Measurements from ENCODE around the gene KIAA1191. TPM values are rescaled to one million over a fixed set of nuclear protein-coding genes. Genes with fewer than 3 reads are reported as not detected.

Gene KIAA1191
- total RNA-seq, 1 experiment from 2014 or later: 128 TPM

- Histone ChIP-seq H2BK12ac (ENCODE audit: insufficient read length, low read depth, low read length) (no peak within 1 kb of the TSS), H2BK20ac (ENCODE audit: low read depth, low read length, poor library complexity, severe bottlenecking) (no peak within 1 kb of the TSS), H3T11ph (ENCODE audit: low read length) (no peak within 1 kb of the TSS), H2AK5ac (ENCODE audit: insufficient read length, low read length) (no peak within 1 kb of the TSS), H3K27ac (ENCODE audit: insufficient read length, low read depth, low read length) (peak within 1 kb of the TSS; percentile 0), H4K20me1 (ENCODE audit: control insufficient read depth, insufficient read depth, insufficient read length) (no peaks in the 10 kb centered on the region), H3K79me1 (ENCODE audit: insufficient read depth, low read depth, low read length, poor library complexity, severe bottlenecking) (no peaks in the 10 kb centered on the region), H2BK120ac (ENCODE audit: low read depth, low read length, poor library complexity, severe bottlenecking) (no peak within 1 kb of the TSS), H3K79me2 (ENCODE audit: insufficient read depth, low read length) (peaks cover 8% of the 10 kb centered on the region; the same call in 1 of the 2 replicates), H3K56ac (ENCODE audit: insufficient read length, low read depth, low read length) (no peak within 1 kb of the TSS), H2BK15ac (ENCODE audit: low read depth, low read length) (no peak within 1 kb of the TSS), H3K23ac (ENCODE audit: insufficient read length, low read depth, low read length) (no peak within 1 kb of the TSS), H2AFZ (ENCODE audit: low read length) (no peak within 1 kb of the TSS), H3K4me2 (ENCODE audit: insufficient read depth, insufficient read length, low read length) (peak within 1 kb of the TSS; percentile 89), H3K14ac (ENCODE audit: insufficient read depth, low read length) (peak within 1 kb of the TSS; percentile 55; the same call in 1 of the 2 replicates), H4K5ac (ENCODE audit: insufficient read length, low read depth, low read length) (no peak within 1 kb of the TSS), H3K4ac (ENCODE audit: low read depth, low read length) (no peak within 1 kb of the TSS), H3K27me3 (ENCODE audit: insufficient read depth, low read length) (no peaks in the 10 kb centered on the region), H3K18ac (ENCODE audit: insufficient read length, low read depth, low read length) (peak within 1 kb of the TSS; percentile 73), H4K8ac (replicated peaks; ENCODE audit: insufficient read length, low read depth, low read length) (no peak within 1 kb of the TSS), H3K9ac (ENCODE audit: extremely low read depth, insufficient read length, low read length) (peak within 1 kb of the TSS; percentile 77), H3K9me3 (ENCODE audit: control insufficient read depth, low read depth, low read length) (no peaks in the 10 kb centered on the region), H3K4me1 (ENCODE audit: insufficient read depth, low read length) (no peaks in the 10 kb centered on the region), H2BK5ac (ENCODE audit: insufficient read length, low read length) (no peak within 1 kb of the TSS), H4K91ac (ENCODE audit: insufficient read length, low read depth, low read length) (no peak within 1 kb of the TSS), H3K23me2 (ENCODE audit: insufficient read length, low read depth, low read length, poor library complexity, severe bottlenecking) (peaks cover 7% of the 10 kb centered on the region)
- H3K9me3 Mint-ChIP-seq: peaks cover 0 to 3% of the 10 kb centered on the region in 2 experiments; a peak in 1 of 5 replicates
- TF ChIP-seq, protein P1, sequence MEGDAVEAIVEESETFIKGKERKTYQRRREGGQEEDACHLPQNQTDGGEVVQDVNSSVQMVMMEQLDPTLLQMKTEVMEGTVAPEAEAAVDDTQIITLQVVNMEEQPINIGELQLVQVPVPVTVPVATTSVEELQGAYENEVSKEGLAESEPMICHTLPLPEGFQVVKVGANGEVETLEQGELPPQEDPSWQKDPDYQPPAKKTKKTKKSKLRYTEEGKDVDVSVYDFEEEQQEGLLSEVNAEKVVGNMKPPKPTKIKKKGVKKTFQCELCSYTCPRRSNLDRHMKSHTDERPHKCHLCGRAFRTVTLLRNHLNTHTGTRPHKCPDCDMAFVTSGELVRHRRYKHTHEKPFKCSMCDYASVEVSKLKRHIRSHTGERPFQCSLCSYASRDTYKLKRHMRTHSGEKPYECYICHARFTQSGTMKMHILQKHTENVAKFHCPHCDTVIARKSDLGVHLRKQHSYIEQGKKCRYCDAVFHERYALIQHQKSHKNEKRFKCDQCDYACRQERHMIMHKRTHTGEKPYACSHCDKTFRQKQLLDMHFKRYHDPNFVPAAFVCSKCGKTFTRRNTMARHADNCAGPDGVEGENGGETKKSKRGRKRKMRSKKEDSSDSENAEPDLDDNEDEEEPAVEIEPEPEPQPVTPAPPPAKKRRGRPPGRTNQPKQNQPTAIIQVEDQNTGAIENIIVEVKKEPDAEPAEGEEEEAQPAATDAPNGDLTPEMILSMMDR (conservative IDR thresholded peaks at IDR 0.05): no peak
- no peaks in the 10 kb centered on the region for H3K27me3 Mint-ChIP-seq (ENCODE audit: low read depth)
- no CpG with 5 or more reads among the region's 47 CpGs for WGBS (ENCODE audit: extremely low coverage, insufficient read length, low lambda C conversion rate)
- DNase-seq: peak; percentile 99
- peaks cover 30 to 51% (median 36%) of the 10 kb centered on the region in 3 experiments for H3K36me3 Mint-ChIP-seq (ENCODE audit: insufficient read depth in 1 of 3, low read depth in 3 of 3)
- H3K27ac Mint-ChIP-seq: peak within 1 kb of the TSS; percentile 100
- peaks cover 12% of the 10 kb centered on the region in 2 experiments for H3K4me1 Mint-ChIP-seq
- peak within 1 kb of the TSS; percentile 97 to 99 for H3K4me3 Mint-ChIP-seq
These were observed 27.0 kb upstream of the KIAA1191 start, which contains the start of the genes HIGD2A and NOP16 for GRCh38 chr5:176388444-176389134. Gene HIGD2A, plus strand, starts transcription at chr5:176388751. Its CDS starts 69 bp downstream, at chr5:176388820. Gene NOP16, minus strand, starts transcription at chr5:176388598. Its CDS starts 59 bp downstream, at chr5:176388539.

Measured in H9 (cell line).